HEK293T (cell line): ENCODE measurements around the gene HOXB5.

Experiments
- CTCF ChIA-PET: fragments of 350-600 bp; formaldehyde crosslinking; extraction: SDS; loops from one replicate; lab custom pipeline; 2021; ENCODE audit warnings: antibody characterized with exemption, inconsistent platforms; lab: Yijun Ruan, JAX
- POLR2A ChIA-PET: fragments of 350-600 bp; formaldehyde crosslinking; extraction: SDS; loops from one replicate; lab custom pipeline; 2020; ENCODE audit warnings: antibody characterized with exemption, inconsistent platforms; lab: Yijun Ruan, JAX
- DNase-seq: peaks from one replicate; pipeline ENCODE4 v3.0.0; 2012; ENCODE audit warnings: mixed read lengths; ENCODE audit errors: extremely low spot score
- ARNT ChIP-seq: fragments of 450-650 bp; IDR thresholded peaks from 2 replicates; pipeline ENCODE4 v1.6.1; 2017; ENCODE audit warnings: mild to moderate bottlenecking
- BHLHE40 ChIP-seq: fragments of 450-650 bp; IDR thresholded peaks from 2 replicates; pipeline ENCODE4 v1.6.1; 2016; ENCODE audit warnings: mild to moderate bottlenecking, moderate library complexity, borderline replicate concordance
- CTBP1 ChIP-seq: fragments of 450-650 bp; IDR thresholded peaks from 2 replicates; pipeline ENCODE4 v1.6.1; 2016; ENCODE audit warnings: borderline replicate concordance
- ELF4 ChIP-seq: fragments of 450-650 bp; IDR thresholded peaks from 2 replicates; pipeline ENCODE4 v1.6.1; 2017; ENCODE audit warnings: antibody characterized with exemption
- FOXA1 ChIP-seq: fragments of 450-650 bp; IDR thresholded peaks from 2 replicates; pipeline ENCODE4 v1.6.1; 2016; ENCODE audit warnings: mild to moderate bottlenecking
- FOXK2 ChIP-seq: fragments of 450-650 bp; IDR thresholded peaks from 2 replicates; pipeline ENCODE4 v1.6.1; 2016; ENCODE audit warnings: mild to moderate bottlenecking
- FOXM1 ChIP-seq: fragments of 450-650 bp; IDR thresholded peaks from 2 replicates; pipeline ENCODE4 v1.6.1; 2017; ENCODE audit warnings: mild to moderate bottlenecking, borderline replicate concordance
- HDGF ChIP-seq: fragments of 450-650 bp; IDR thresholded peaks from 2 replicates; pipeline ENCODE4 v1.6.1; 2017; ENCODE audit warnings: antibody characterized with exemption, borderline replicate concordance
- L3MBTL2 ChIP-seq: fragments of 450-650 bp; conservative IDR thresholded peaks from 2 replicates; pipeline ENCODE4 v1.6.1; 2016; ENCODE audit warnings: mild to moderate bottlenecking
- LEF1 ChIP-seq: fragments of 450-650 bp; IDR thresholded peaks from 2 replicates; pipeline ENCODE4 v1.6.1; 2017; ENCODE audit warnings: mild to moderate bottlenecking, borderline replicate concordance
- NFRKB ChIP-seq: fragments of 450-650 bp; IDR thresholded peaks from 2 replicates; pipeline ENCODE4 v1.6.1; 2016; ENCODE audit warnings: mild to moderate bottlenecking, moderate library complexity
- SP1 ChIP-seq: fragments of 450-650 bp; IDR thresholded peaks from 2 replicates; pipeline ENCODE4 v1.6.1; 2017
- SUZ12 ChIP-seq: fragments of 450-650 bp; IDR thresholded peaks from 2 replicates; pipeline ENCODE4 v1.6.1; 2016; ENCODE audit warnings: mild to moderate bottlenecking
- TARDBP ChIP-seq: fragments of 450-650 bp; IDR thresholded peaks from 2 replicates; pipeline ENCODE4 v1.6.1; 2016
- ZNF384 ChIP-seq: fragments of 450-650 bp; IDR thresholded peaks from 2 replicates; pipeline ENCODE4 v1.6.1; 2016
- TF ChIP-seq, protein P1 (sequence below): fragments of 450-650 bp; IDR thresholded peaks from 2 replicates; pipeline ENCODE4 v1.6.1; 2016

Gene HOXB5

DNA sequence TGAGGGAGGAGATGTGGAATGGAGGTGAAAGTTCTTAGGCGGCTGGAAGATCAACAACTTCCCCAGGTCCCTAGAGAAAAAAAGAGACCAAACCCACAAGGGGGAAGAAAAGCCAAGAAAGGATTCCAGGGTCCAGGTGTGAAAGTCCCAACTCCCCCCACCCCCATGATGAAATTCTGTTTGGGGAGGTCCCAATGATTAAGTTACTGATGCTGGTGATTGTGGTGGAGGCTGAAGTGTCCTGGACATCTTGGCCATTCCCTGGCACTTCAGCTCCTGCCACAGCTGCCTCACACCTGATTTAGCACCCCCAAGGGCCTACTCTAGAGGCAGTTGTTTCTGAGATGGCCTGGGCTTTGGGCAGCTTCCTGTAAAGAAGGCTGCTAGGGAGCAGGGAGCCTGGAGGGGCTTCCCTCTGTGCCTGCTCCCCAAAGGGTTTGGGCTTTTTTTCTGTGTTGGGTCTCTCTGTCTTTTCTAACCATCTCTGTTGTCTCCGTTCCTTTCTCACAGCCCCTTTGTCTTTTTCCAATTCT lies 28.5 kb downstream of the HOXB5 start:
- POLR2A ChIA-PET: no interaction called here
- TF ChIP-seq TARDBP: no peak
- TF ChIP-seq L3MBTL2: no peak
- TF ChIP-seq ARNT: no peak
- no peak for TF ChIP-seq HDGF
- no peak for TF ChIP-seq NFRKB
- no peak for TF ChIP-seq SP1
- TF ChIP-seq LEF1: no peak
- no peak for TF ChIP-seq CTBP1
- CTCF ChIA-PET: no interaction called here
- DNase-seq: no peak

DNA sequence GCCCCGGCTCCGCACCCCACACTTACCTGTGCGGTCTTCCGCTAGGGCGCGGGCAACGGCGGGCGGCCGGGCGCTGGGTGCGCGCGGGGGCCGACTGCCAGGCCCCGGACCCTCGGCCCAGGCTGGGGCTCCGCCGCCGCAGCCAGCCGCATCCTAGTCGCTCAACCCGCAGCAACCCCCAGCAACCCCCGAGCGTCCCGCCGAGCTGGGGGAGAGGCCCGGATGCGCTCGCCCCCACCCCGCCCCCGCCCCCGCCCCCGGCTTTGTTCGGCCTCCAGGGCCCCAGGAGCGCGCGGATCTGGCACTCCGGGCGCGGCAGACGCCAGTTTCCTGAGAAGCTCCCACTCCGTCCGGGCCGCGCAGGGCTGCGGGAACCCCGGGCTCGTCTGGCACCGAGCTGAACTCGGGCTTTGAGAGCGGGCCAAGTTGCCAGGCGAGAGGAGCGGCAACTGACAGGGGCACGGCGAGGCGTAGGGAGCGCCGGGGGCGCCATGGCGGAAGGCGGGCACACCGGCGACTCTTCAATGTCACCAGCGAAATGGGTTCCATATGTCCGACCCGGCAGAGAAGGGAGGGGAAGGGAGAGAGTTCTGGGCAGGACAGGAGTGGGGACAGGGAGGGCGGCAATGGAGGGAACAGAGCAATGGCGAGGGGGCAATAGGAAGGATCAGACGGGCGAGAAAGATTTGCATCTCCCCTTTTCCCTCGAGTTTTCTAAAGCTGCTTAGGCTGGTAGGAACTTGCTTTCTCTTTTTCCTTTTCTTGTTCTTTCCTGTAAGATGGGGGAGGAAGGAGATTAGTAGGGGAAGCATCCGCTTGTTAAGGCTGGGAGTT lies 29.2 kb downstream of the HOXB5 start:
- ChIA-PET POLR2A (no interaction called here), CTCF (no interaction called here)
- no peak for DNase-seq
- TF ChIP-seq LEF1: no peak
- TF ChIP-seq FOXK2: no peak
- TF ChIP-seq ZNF384: no peak
- no peak for TF ChIP-seq FOXA1
- TF ChIP-seq HDGF: no peak
- TF ChIP-seq ARNT: no peak
- no peak for TF ChIP-seq L3MBTL2
- no peak for TF ChIP-seq BHLHE40
- TF ChIP-seq NFRKB: no peak
- no peak for TF ChIP-seq TARDBP
- TF ChIP-seq FOXM1: no peak
- TF ChIP-seq SUZ12: no peak
- no peak for TF ChIP-seq SP1
- no peak for TF ChIP-seq ELF4
- TF ChIP-seq, protein P1, sequence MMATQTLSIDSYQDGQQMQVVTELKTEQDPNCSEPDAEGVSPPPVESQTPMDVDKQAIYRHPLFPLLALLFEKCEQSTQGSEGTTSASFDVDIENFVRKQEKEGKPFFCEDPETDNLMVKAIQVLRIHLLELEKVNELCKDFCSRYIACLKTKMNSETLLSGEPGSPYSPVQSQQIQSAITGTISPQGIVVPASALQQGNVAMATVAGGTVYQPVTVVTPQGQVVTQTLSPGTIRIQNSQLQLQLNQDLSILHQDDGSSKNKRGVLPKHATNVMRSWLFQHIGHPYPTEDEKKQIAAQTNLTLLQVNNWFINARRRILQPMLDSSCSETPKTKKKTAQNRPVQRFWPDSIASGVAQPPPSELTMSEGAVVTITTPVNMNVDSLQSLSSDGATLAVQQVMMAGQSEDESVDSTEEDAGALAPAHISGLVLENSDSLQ: no peak

GRCh38 chr17:48563867-48564187 lies 29.8 kb downstream of the HOXB5 start:
- DNase-seq: no peak
- TF ChIP-seq BHLHE40 (no peak), CTBP1 (no peak), NFRKB (no peak)

DNA sequence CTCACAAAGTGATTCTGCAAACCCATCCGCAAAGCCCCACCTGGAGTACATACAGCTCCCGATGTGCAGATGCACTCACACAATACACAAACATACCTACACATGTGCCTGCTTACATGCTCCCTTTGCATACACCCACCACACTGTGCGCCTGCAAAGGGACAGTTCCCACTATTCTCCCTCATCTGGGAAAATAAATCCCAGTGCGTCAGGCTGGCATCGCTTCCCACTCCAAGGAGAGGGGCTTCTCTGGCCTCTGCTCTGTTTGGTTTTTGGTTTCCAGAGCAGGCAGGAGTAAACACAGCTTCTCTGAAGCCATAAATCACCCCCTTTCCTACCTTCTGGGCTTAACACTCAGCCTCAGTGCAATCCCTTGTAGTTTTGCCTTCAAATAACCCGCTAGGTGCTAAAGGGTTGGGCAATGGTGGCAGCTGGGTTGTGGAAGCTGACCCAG lies 30.2 kb downstream of the HOXB5 start:
- CTCF ChIA-PET: interaction anchor here (0.6 to 0.7 kb wide), 2 partner anchors 62 to 95 kb away, joined by 3 read pairs; no protein-coding TSS in a partner anchor
- TF ChIP-seq, protein P1: peak; percentile 89
- TF ChIP-seq FOXK2: no peak
- DNase-seq: no peak
- POLR2A ChIA-PET: interaction anchor here (0.9 to 2.3 kb wide), 2 partner anchors 16 to 24 kb away, joined by 4 to 9 read pairs; no protein-coding TSS in a partner anchor

More at GRCh38 chr17:48563867-48564187, 29.8 kb downstream of the HOXB5 start:
- ChIA-PET POLR2A (interaction anchor here (0.9 to 2.3 kb wide), 2 partner anchors 16 to 24 kb away, joined by 4 to 9 read pairs; no protein-coding TSS in a partner anchor), CTCF (interaction anchor here (0.6 to 0.7 kb wide), 2 partner anchors 62 to 95 kb away, joined by 3 read pairs; no protein-coding TSS in a partner anchor)

DNA sequence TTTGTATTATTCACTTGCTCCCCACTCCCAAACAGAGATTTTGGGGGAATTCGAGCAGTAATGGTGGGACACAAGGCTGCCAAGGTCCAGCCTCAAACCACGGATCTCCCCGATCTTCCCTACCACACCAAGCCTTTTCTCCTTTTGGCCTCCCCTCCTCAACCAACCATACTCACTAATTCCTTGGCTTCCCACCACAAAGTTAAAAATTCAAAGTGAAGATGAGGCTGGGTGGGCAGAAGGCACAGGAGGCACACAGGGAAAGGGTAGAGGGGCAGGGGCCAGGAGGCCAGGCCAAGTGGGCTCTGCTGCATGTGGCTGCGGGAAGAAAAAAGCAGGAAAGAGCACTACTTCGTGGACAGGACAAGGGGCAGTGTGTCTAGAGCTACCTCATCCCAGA lies 30.6 kb downstream of the HOXB5 start:
- POLR2A ChIA-PET: interaction anchor here (0.9 to 2.3 kb wide), 4 partner anchors 12 to 25 kb away, joined by 3 to 9 read pairs (median 4); no protein-coding TSS in a partner anchor
- CTCF ChIA-PET: interaction anchor here (0.6 to 1.4 kb wide), 6 partner anchors 16 to 84 kb away, joined by 3 to 4 read pairs (median 3); no protein-coding TSS in a partner anchor

More for the DNA sequence above, 30.6 kb downstream of the HOXB5 start:
- DNase-seq: no peak
- TF ChIP-seq L3MBTL2: no peak
- no peak for TF ChIP-seq LEF1
- TF ChIP-seq SUZ12: no peak
- TF ChIP-seq, protein P1: no peak
- TF ChIP-seq CTBP1: no peak
- TF ChIP-seq BHLHE40: no peak
- no peak for TF ChIP-seq TARDBP
- no peak for TF ChIP-seq FOXM1
- no peak for TF ChIP-seq FOXA1
